GM12878 (cell line): ENCODE data around the gene LMX1A. TPM values are rescaled to one million over a fixed set of nuclear protein-coding genes. Genes with fewer than 3 reads are reported as not detected.

Source experiments
- ATAC-seq: fragments of 200-7000 bp; cut with Tn5 transposase; 3 replicates; pipeline ENCODE4 v1.9.1; 2020; ENCODE audit warnings: mild to moderate bottlenecking, moderate library complexity
- BruUV-seq: library from RNA; stranded (reverse); fragments of 400-500 nt; replicated peaks from 2 replicates; lab custom pipeline; 2021; lab: Mats Ljungman, UMichigan
- CTCF ChIA-PET: fragments of 300-600 bp; sonication (Branson Sonifier 250); formaldehyde crosslinking; extraction: SDS; loops from one replicate; lab custom pipeline; 2021; ENCODE audit warnings: inconsistent platforms; lab: Yijun Ruan, JAX
- POLR2A ChIA-PET: fragments of 350-600 bp; formaldehyde crosslinking; extraction: SDS; loops from one replicate; lab custom pipeline; 2021; ENCODE audit warnings: inconsistent platforms; lab: Charles Lee
- RAD21 ChIA-PET: fragments of 300-600 bp; sonication (Branson Sonifier 250); formaldehyde crosslinking; loops from one replicate; lab custom pipeline; 2023; ENCODE audit warnings: antibody characterized with exemption; ENCODE audit not compliant: unreplicated experiment; lab: Charles Lee
- SMC1A ChIA-PET: fragments of 300-600 bp; sonication (Branson Sonifier 250); formaldehyde crosslinking; loops from one replicate; lab custom pipeline; 2023; ENCODE audit not compliant: unreplicated experiment, uncharacterized antibody; lab: Charles Lee
- DNase-seq: peaks from one replicate; pipeline ENCODE4 v3.0.0-alpha.2; 2011; ENCODE audit warnings: low read depth, low spot score
- FAIRE-seq: peaks from 3 replicates; lab custom pipeline; 2011; peaks lifted over from hg19 to GRCh38; lab: Jason Lieb, UNC
- H2AFZ ChIP-seq: 2 replicates; pipeline ENCODE4 v1.6.0; 2011; ENCODE audit warnings: low read depth, low read length, control low read depth; ENCODE audit not compliant: control insufficient read depth
- H3K27ac ChIP-seq: 2 replicates; pipeline ENCODE4 v1.5.1; 2011; ENCODE audit warnings: control low read depth; ENCODE audit not compliant: control insufficient read depth, insufficient read depth
- H3K27me3 ChIP-seq, 2 experiments: replicated peaks in 1 of 2; 2 replicates each; pipeline versions ENCODE4 v1.6.0 to v1.6.1; 2011; ENCODE audit warnings: low read length in 1 of 2; ENCODE audit not compliant: control insufficient read depth in 2 of 2, insufficient read depth in 2 of 2
- H3K36me3 ChIP-seq, 2 experiments: 2 replicates each; pipeline ENCODE4 v1.5.1; 2011; ENCODE audit warnings: low read length in 1 of 2; ENCODE audit not compliant: control insufficient read depth in 2 of 2, insufficient read depth in 2 of 2
- H3K4me1 ChIP-seq: 2 replicates; pipeline ENCODE4 v1.6.1; 2011; ENCODE audit warnings: mild to moderate bottlenecking, low read length, moderate library complexity, mixed read lengths; ENCODE audit not compliant: control insufficient read depth, insufficient read depth
- H3K4me2 ChIP-seq: 2 replicates; pipeline ENCODE4 v1.6.0; 2011; ENCODE audit warnings: control low read depth; ENCODE audit not compliant: control insufficient read depth, insufficient read depth
- H3K4me3 ChIP-seq: fragments of 200-600 bp; sonication (generic); 2 replicates; pipeline ENCODE4 v1.5.1; 2016
- H3K79me2 ChIP-seq: 2 replicates; pipeline ENCODE4 v1.6.0; 2011; ENCODE audit warnings: low read length; ENCODE audit not compliant: control insufficient read depth, insufficient read depth
- H3K9ac ChIP-seq: 2 replicates; pipeline ENCODE4 v1.8.0; 2011; ENCODE audit warnings: low read length, control low read depth, mixed read lengths; ENCODE audit not compliant: control insufficient read depth, insufficient read depth
- H3K9me3 ChIP-seq: replicated peaks from 3 replicates; pipeline ENCODE4 v1.5.1; 2011; ENCODE audit warnings: mild to moderate bottlenecking, low read length; ENCODE audit not compliant: control insufficient read depth, insufficient read depth
- H4K20me1 ChIP-seq: 2 replicates; pipeline ENCODE4 v1.6.0; 2011; ENCODE audit not compliant: control insufficient read depth, insufficient read depth
- ATF3 ChIP-seq: IDR thresholded peaks from 2 replicates; pipeline ENCODE4 v1.6.1; 2011; ENCODE audit warnings: low read depth, mild to moderate bottlenecking, low read length, moderate library complexity, borderline replicate concordance; ENCODE audit errors: extremely low read depth
- CREM ChIP-seq: IDR thresholded peaks from 2 replicates; pipeline ENCODE4 v1.6.1; 2014; ENCODE audit warnings: antibody characterized with exemption, low read depth
- EZH2 ChIP-seq: IDR thresholded peaks from 2 replicates; pipeline ENCODE4 v1.6.1; 2012; ENCODE audit warnings: low read depth, mild to moderate bottlenecking, control low read depth, inconsistent platforms, low read length, borderline replicate concordance; ENCODE audit not compliant: control insufficient read depth
- HSF1 ChIP-seq: fragments of 150-350 bp; IDR thresholded peaks from 2 replicates; pipeline ENCODE4 v1.6.1; 2014; ENCODE audit warnings: mild to moderate bottlenecking, low read depth, low read length
- IRF3 ChIP-seq: fragments of 450-650 bp; IDR thresholded peaks from 2 replicates; pipeline ENCODE4 v1.6.1; 2014; ENCODE audit warnings: mild to moderate bottlenecking
- MXI1 ChIP-seq: fragments of 150-350 bp; IDR thresholded peaks from 2 replicates; pipeline ENCODE4 v1.6.1; 2011; ENCODE audit warnings: low read depth, mild to moderate bottlenecking, inconsistent platforms, low read length, improper control_type of control experiment
- NR2F1 ChIP-seq: fragments of 450-650 bp; conservative IDR thresholded peaks from 2 replicates; pipeline ENCODE4 v1.6.1; 2017; ENCODE audit warnings: mild to moderate bottlenecking
- RBBP5 ChIP-seq: fragments of 200-600 bp; sonication (generic); conservative IDR thresholded peaks from 2 replicates; pipeline ENCODE4 v1.6.1; 2016
- STAT3 ChIP-seq: IDR thresholded peaks from 2 replicates; pipeline ENCODE4 v1.6.1; 2011; ENCODE audit warnings: low read depth, low read length, improper control_type of control experiment
- TCF12 ChIP-seq: IDR thresholded peaks from 2 replicates; pipeline ENCODE4 v1.6.1; 2011; ENCODE audit warnings: low read depth, mild to moderate bottlenecking, low read length
- WGBS: methylation state at CpG from one replicate; pipeline ENCODE4 v1.1.6; 2016; ENCODE audit warnings: low lambda C conversion rate; ENCODE audit not compliant: insufficient replicate concordance, insufficient coverage; ENCODE audit errors: missing lambda C conversion rate; 5-methylcytosine and 5-hydroxymethylcytosine counted together
- in situ Hi-C: fragments of 300-500 bp; cut with MboI; formaldehyde crosslinking; loops from 9 replicates; pipeline ENCODE4 v1.14.3; 2018; ENCODE audit warnings: mixed read lengths
- intact Hi-C: fragments of 100-400 bp; cut with micrococcal nuclease; formaldehyde crosslinking; loops from one replicate; pipeline ENCODE4 v1.14.2; 2022; ENCODE audit not compliant: unreplicated experiment
- polyA plus RNA-seq, 11 experiments: library from polyadenylated mRNA; depleted of rRNA in 4 of 11; unstranded in 6 of 11; stranded (reverse) in 5 of 11; fragments of >200 nt; fragmentation: Nextera tagmentation in 4 of 11; fragmentation: Illumina TruSeq in 1 of 11; extraction: Ambion mirVana in 4 of 11; extraction: Trizol in 1 of 11; gene quantifications; 1 replicate in 1 of 11; 2 replicates in 10 of 11; pipeline versions ENCODE4 v1.2.1 to v1.2.3, GENCODE V29; 2011 to 2016; ENCODE audit warnings: inconsistent platforms in 2 of 11, missing spikeins in 2 of 11, low read depth in 1 of 11
- total RNA-seq, 4 experiments: library from RNA; depleted of rRNA in 3 of 4; stranded (reverse); fragments of >200 nt in 3 of 4; fragmentation: Illumina TruSeq in 1 of 4; extraction: Trizol in 1 of 4; gene quantifications; 2 replicates each; pipeline versions ENCODE4 v1.2.1 to v1.2.3, GENCODE V29; 2013 to 2021

Gene LMX1A
- total and polyA plus RNA-seq, 10 of the 15 experiments (the other 5 are each of a cell fraction or from before 2014, with no cell fraction given): not detected

- TF ChIP-seq NR2F1: no peak
- no peak for TF ChIP-seq HSF1
- no peak for TF ChIP-seq RBBP5
- TF ChIP-seq TCF12: no peak
- no peak for TF ChIP-seq EZH2
Observed at GRCh38 chr1:165153182-165153581, 203.3 kb downstream of the LMX1A start (continued).

GRCh38 chr1:165152727-165153126, 203.8 kb downstream of the LMX1A start:
- no TSS peak for BruUV-seq
- no peak for FAIRE-seq
- Histone ChIP-seq H4K20me1 (no peaks in the 10 kb centered on the region), H3K9ac (no peak overlapping the region), H3K9me3 (no peaks in the 10 kb centered on the region), H3K4me1 (no peaks in the 10 kb centered on the region), H3K36me3 (no peaks in the 10 kb centered on the region), H3K79me2 (no peaks in the 10 kb centered on the region), H3K27ac (no peak overlapping the region), H3K4me2 (no peak overlapping the region), H2AFZ (no peak overlapping the region), H3K4me3 (no peak overlapping the region), H3K27me3 (no peaks in the 10 kb centered on the region; a peak in 2 of 4 replicates)
- no peak for TF ChIP-seq STAT3
- TF ChIP-seq CREM: no peak
- TF ChIP-seq TCF12: no peak
- no peak for TF ChIP-seq MXI1
- no peak for TF ChIP-seq IRF3
- TF ChIP-seq ATF3: no peak
- ChIA-PET RAD21 (no interaction called here), SMC1A (no interaction called here), POLR2A (no interaction called here), CTCF (interaction anchor here (1.7 kb wide), 1 partner anchor 17 kb away, joined by 3 read pairs; no protein-coding TSS in a partner anchor)
- DNase-seq: no peak
- in situ Hi-C loops (no loop called here), intact Hi-C loops (no loop called here)
- WGBS: 3% methylated on average over 3 of the region's 3 CpGs
- ATAC-seq: no peak; the same call in 2 of the 3 replicates
